T-helper 1 cell treated with Interleukin-12 subunit alpha and Interleukin-12 subunit beta and Interleukin-4 antibody, amounts not matched to agents 30 μg/mL and 1 μg/mL, for 36 hours (primary cell): Measurements from ENCODE around the gene CYP27C1.

ENCODE experiments used
- H3K27ac Mint-ChIP-seq: one replicate; pipeline ENCODE4 v1.8.0; 2021; ENCODE audit warnings: mild to moderate bottlenecking, mixed read lengths
- H3K27me3 Mint-ChIP-seq: one replicate; pipeline ENCODE4 v1.8.0; 2021; ENCODE audit warnings: low read depth, mixed read lengths
- H3K36me3 Mint-ChIP-seq: one replicate; pipeline ENCODE4 v1.8.0; 2021; ENCODE audit warnings: low read depth, mixed read lengths
- H3K4me1 Mint-ChIP-seq: one replicate; pipeline ENCODE4 v1.8.0; 2021; ENCODE audit warnings: low read depth, mixed read lengths
- H3K4me3 Mint-ChIP-seq: one replicate; pipeline ENCODE4 v1.8.0; 2021; ENCODE audit warnings: mild to moderate bottlenecking, moderate library complexity, mixed read lengths
- H3K9me3 Mint-ChIP-seq: one replicate; pipeline ENCODE4 v1.8.0; 2021; ENCODE audit warnings: mixed read lengths

CYP27C1 gene

GRCh38 chr2:127162261-127163089 lies 57.6 kb downstream of the CYP27C1 start:
- H3K27ac Mint-ChIP-seq, result no peak overlapping the region
- no peaks in the 10 kb centered on the region for H3K36me3 Mint-ChIP-seq
- H3K27me3 Mint-ChIP-seq, result peaks cover 14% of the 10 kb centered on the region
- no peaks in the 10 kb centered on the region for H3K9me3 Mint-ChIP-seq
- no peaks in the 10 kb centered on the region for H3K4me1 Mint-ChIP-seq
- no peak overlapping the region for H3K4me3 Mint-ChIP-seq

- Mint-ChIP-seq H3K9me3 (no peaks in the 10 kb centered on the region), H3K4me3 (no peak overlapping the region), H3K4me1 (no peaks in the 10 kb centered on the region), H3K36me3 (no peaks in the 10 kb centered on the region), H3K27ac (no peak overlapping the region), H3K27me3 (peaks cover 14% of the 10 kb centered on the region)
These were observed 58.6 kb downstream of the CYP27C1 start for GRCh38 chr2:127161176-127162136.

GRCh38 chr2:127160676-127161075 lies 59.4 kb downstream of the CYP27C1 start:
- Mint-ChIP-seq H3K27me3 (peaks cover 14% of the 10 kb centered on the region), H3K36me3 (no peaks in the 10 kb centered on the region), H3K4me3 (no peak overlapping the region), H3K4me1 (no peaks in the 10 kb centered on the region), H3K27ac (no peak overlapping the region), H3K9me3 (no peaks in the 10 kb centered on the region)

- Mint-ChIP-seq H3K36me3 (no peaks in the 10 kb centered on the region), H3K27me3 (peaks cover 14% of the 10 kb centered on the region), H3K27ac (no peak overlapping the region), H3K4me1 (no peaks in the 10 kb centered on the region), H3K9me3 (no peaks in the 10 kb centered on the region), H3K4me3 (no peak overlapping the region)
These were observed 60.6 kb downstream of the CYP27C1 start for GRCh38 chr2:127159543-127159942.

GRCh38 chr2:127158614-127159290 lies 61.3 kb downstream of the CYP27C1 start:
- Mint-ChIP-seq H3K4me1 (no peaks in the 10 kb centered on the region), H3K27me3 (peaks cover 14% of the 10 kb centered on the region), H3K36me3 (no peaks in the 10 kb centered on the region), H3K27ac (no peak overlapping the region), H3K9me3 (no peaks in the 10 kb centered on the region), H3K4me3 (no peak overlapping the region)

GRCh38 chr2:127157651-127158485 lies 62.2 kb downstream of the CYP27C1 start:
- H3K27me3 Mint-ChIP-seq, result peaks cover 14% of the 10 kb centered on the region
- H3K4me3 Mint-ChIP-seq, result no peak overlapping the region
- no peak overlapping the region for H3K27ac Mint-ChIP-seq

GRCh38 chr2:127157114-127157513 lies 63.0 kb downstream of the CYP27C1 start:
- H3K4me3 Mint-ChIP-seq, result no peak overlapping the region
- H3K27me3 Mint-ChIP-seq, result peaks cover 14% of the 10 kb centered on the region
- no peaks in the 10 kb centered on the region for H3K36me3 Mint-ChIP-seq
- H3K9me3 Mint-ChIP-seq, result no peaks in the 10 kb centered on the region
- no peak overlapping the region for H3K27ac Mint-ChIP-seq
- no peaks in the 10 kb centered on the region for H3K4me1 Mint-ChIP-seq

More at GRCh38 chr2:127157651-127158485, 62.2 kb downstream of the CYP27C1 start:
- H3K9me3 Mint-ChIP-seq, result no peaks in the 10 kb centered on the region
- no peaks in the 10 kb centered on the region for H3K4me1 Mint-ChIP-seq
- H3K36me3 Mint-ChIP-seq, result no peaks in the 10 kb centered on the region

GRCh38 chr2:127155947-127156346 lies 64.2 kb downstream of the CYP27C1 start:
- H3K4me3 Mint-ChIP-seq, result no peak overlapping the region
- H3K27me3 Mint-ChIP-seq, result peaks cover 11% of the 10 kb centered on the region
- no peak overlapping the region for H3K27ac Mint-ChIP-seq
- no peaks in the 10 kb centered on the region for H3K4me1 Mint-ChIP-seq
- H3K9me3 Mint-ChIP-seq, result peaks cover 7% of the 10 kb centered on the region
- H3K36me3 Mint-ChIP-seq, result no peaks in the 10 kb centered on the region

GRCh38 chr2:127155028-127155581 lies 65.0 kb downstream of the CYP27C1 start:
- no peak overlapping the region for H3K4me3 Mint-ChIP-seq
- no peaks in the 10 kb centered on the region for H3K4me1 Mint-ChIP-seq
- H3K27ac Mint-ChIP-seq, result no peak overlapping the region
- peaks cover 11% of the 10 kb centered on the region for H3K27me3 Mint-ChIP-seq
- H3K9me3 Mint-ChIP-seq, result peaks cover 8% of the 10 kb centered on the region
- no peaks in the 10 kb centered on the region for H3K36me3 Mint-ChIP-seq

- Mint-ChIP-seq H3K27me3 (peaks cover 9% of the 10 kb centered on the region), H3K4me3 (no peak overlapping the region), H3K9me3 (peaks cover 8% of the 10 kb centered on the region), H3K36me3 (no peaks in the 10 kb centered on the region), H3K4me1 (no peaks in the 10 kb centered on the region), H3K27ac (no peak overlapping the region)
These were observed 65.7 kb downstream of the CYP27C1 start for GRCh38 chr2:127154396-127154795.

GRCh38 chr2:127153691-127154158 lies 66.4 kb downstream of the CYP27C1 start:
- Mint-ChIP-seq H3K4me1 (no peaks in the 10 kb centered on the region), H3K36me3 (no peaks in the 10 kb centered on the region), H3K9me3 (peaks cover 8% of the 10 kb centered on the region), H3K27ac (no peak overlapping the region), H3K27me3 (peaks cover 2% of the 10 kb centered on the region), H3K4me3 (no peak overlapping the region)

GRCh38 chr2:127150996-127151395 lies 69.1 kb downstream of the CYP27C1 start:
- no peak overlapping the region for H3K27ac Mint-ChIP-seq
- H3K4me3 Mint-ChIP-seq, result no peak overlapping the region
- H3K27me3 Mint-ChIP-seq, result no peaks in the 10 kb centered on the region
- no peaks in the 10 kb centered on the region for H3K36me3 Mint-ChIP-seq
- peaks cover 8% of the 10 kb centered on the region for H3K9me3 Mint-ChIP-seq
- H3K4me1 Mint-ChIP-seq, result no peaks in the 10 kb centered on the region

- no peaks in the 10 kb centered on the region for H3K27me3 Mint-ChIP-seq
- H3K9me3 Mint-ChIP-seq, result peaks cover 8% of the 10 kb centered on the region
- no peak overlapping the region for H3K4me3 Mint-ChIP-seq
- H3K27ac Mint-ChIP-seq, result no peak overlapping the region
- no peaks in the 10 kb centered on the region for H3K36me3 Mint-ChIP-seq
- no peaks in the 10 kb centered on the region for H3K4me1 Mint-ChIP-seq
These were observed 70.7 kb downstream of the CYP27C1 start for GRCh38 chr2:127149384-127149783.
